H9 (cell line): Measurements from ENCODE around the gene KAT6B. TPM values are rescaled to one million over a fixed set of nuclear protein-coding genes. Genes with fewer than 3 reads are reported as not detected.

Source experiments
- DNase-seq: peaks from one replicate; pipeline ENCODE4 v3.0.0-alpha.2; 2017
- H2AFZ ChIP-seq: one replicate; pipeline ENCODE4 v1.6.1; 2013; ENCODE audit warnings: mild to moderate bottlenecking, low read length, control low read depth, moderate library complexity
- H2AK5ac ChIP-seq: 2 replicates; pipeline ENCODE4 v1.6.1; 2013; ENCODE audit warnings: low read length, control low read depth, mixed read lengths; ENCODE audit not compliant: insufficient read length
- H2BK120ac ChIP-seq: one replicate; pipeline ENCODE4 v1.6.1; 2013; ENCODE audit warnings: low read depth, mild to moderate bottlenecking, low read length, control low read depth, inconsistent platforms; ENCODE audit not compliant: poor library complexity, severe bottlenecking
- H2BK12ac ChIP-seq: 2 replicates; pipeline ENCODE4 v1.6.1; 2013; ENCODE audit warnings: low read length, control low read depth, mixed read lengths, low read depth; ENCODE audit not compliant: insufficient read length
- H2BK15ac ChIP-seq: 2 replicates; pipeline ENCODE4 v1.6.1; 2013; ENCODE audit warnings: low read depth, low read length, control low read depth
- H2BK20ac ChIP-seq: one replicate; pipeline ENCODE4 v1.6.1; 2013; ENCODE audit warnings: low read depth, mild to moderate bottlenecking, low read length, control low read depth, inconsistent platforms; ENCODE audit not compliant: poor library complexity, severe bottlenecking
- H2BK5ac ChIP-seq: 2 replicates; pipeline ENCODE4 v1.6.1; 2013; ENCODE audit warnings: low read length, control low read depth, mixed read lengths; ENCODE audit not compliant: insufficient read length
- H3K14ac ChIP-seq: 2 replicates; pipeline ENCODE4 v1.6.1; 2013; ENCODE audit warnings: low read length, control low read depth; ENCODE audit not compliant: insufficient read depth
- H3K18ac ChIP-seq: 2 replicates; pipeline ENCODE4 v1.6.1; 2013; ENCODE audit warnings: low read depth, mild to moderate bottlenecking, mixed read lengths, low read length, control low read depth; ENCODE audit not compliant: insufficient read length
- H3K23ac ChIP-seq: 2 replicates; pipeline ENCODE4 v1.6.1; 2013; ENCODE audit warnings: low read length, control low read depth, mixed read lengths, low read depth; ENCODE audit not compliant: insufficient read length
- H3K23me2 ChIP-seq: 2 replicates; pipeline ENCODE4 v1.6.1; 2013; ENCODE audit warnings: low read depth, mild to moderate bottlenecking, mixed read lengths, low read length, control low read depth; ENCODE audit not compliant: insufficient read length, poor library complexity, severe bottlenecking
- H3K27ac ChIP-seq: 2 replicates; pipeline ENCODE4 v1.5.1; 2013; ENCODE audit warnings: low read length, control low read depth, mixed read lengths, low read depth; ENCODE audit not compliant: insufficient read length
- H3K27me3 ChIP-seq: 2 replicates; pipeline ENCODE4 v1.6.1; 2013; ENCODE audit warnings: low read length, control low read depth, inconsistent platforms; ENCODE audit not compliant: insufficient read depth
- H3K4ac ChIP-seq: 2 replicates; pipeline ENCODE4 v1.6.1; 2013; ENCODE audit warnings: low read depth, mild to moderate bottlenecking, control low read depth, inconsistent platforms, low read length, moderate library complexity
- H3K4me1 ChIP-seq: 2 replicates; pipeline ENCODE4 v1.6.1; 2013; ENCODE audit warnings: low read length, control low read depth, inconsistent platforms; ENCODE audit not compliant: insufficient read depth
- H3K4me2 ChIP-seq: 2 replicates; pipeline ENCODE4 v1.6.1; 2013; ENCODE audit warnings: low read length, control low read depth, mixed read lengths; ENCODE audit not compliant: insufficient read length, insufficient read depth
- H3K56ac ChIP-seq: 2 replicates; pipeline ENCODE4 v1.6.1; 2013; ENCODE audit warnings: low read depth, mild to moderate bottlenecking, mixed read lengths, low read length, control low read depth; ENCODE audit not compliant: insufficient read length
- H3K79me1 ChIP-seq: 2 replicates; pipeline ENCODE4 v1.6.1; 2013; ENCODE audit warnings: low read depth, mild to moderate bottlenecking, moderate library complexity, low read length, control low read depth, inconsistent platforms; ENCODE audit not compliant: insufficient read depth, poor library complexity, severe bottlenecking
- H3K79me2 ChIP-seq: 2 replicates; pipeline ENCODE4 v1.6.1; 2013; ENCODE audit warnings: low read length, control low read depth, inconsistent platforms; ENCODE audit not compliant: insufficient read depth
- H3K9ac ChIP-seq: 2 replicates; pipeline ENCODE4 v1.6.1; 2013; ENCODE audit warnings: low read length, control low read depth, mixed read lengths; ENCODE audit not compliant: insufficient read length; ENCODE audit errors: extremely low read depth
- H3K9me3 ChIP-seq: one replicate; pipeline ENCODE4 v1.6.1; 2013; ENCODE audit warnings: low read depth, low read length, inconsistent platforms; ENCODE audit not compliant: control insufficient read depth
- H3T11ph ChIP-seq: one replicate; pipeline ENCODE4 v1.6.1; 2013; ENCODE audit warnings: mild to moderate bottlenecking, low read length, control low read depth, inconsistent platforms
- H4K20me1 ChIP-seq: one replicate; pipeline ENCODE4 v1.6.1; 2013; ENCODE audit not compliant: control insufficient read depth, insufficient read length, insufficient read depth
- H4K5ac ChIP-seq: 2 replicates; pipeline ENCODE4 v1.6.1; 2013; ENCODE audit warnings: low read depth, mild to moderate bottlenecking, mixed read lengths, low read length, control low read depth; ENCODE audit not compliant: insufficient read length
- H4K8ac ChIP-seq: replicated peaks from 2 replicates; pipeline ENCODE4 v1.6.1; 2013; ENCODE audit warnings: low read length, control low read depth, mixed read lengths, low read depth; ENCODE audit not compliant: insufficient read length
- H4K91ac ChIP-seq: 2 replicates; pipeline ENCODE4 v1.6.1; 2013; ENCODE audit warnings: low read depth, mild to moderate bottlenecking, moderate library complexity, mixed read lengths, low read length, control low read depth; ENCODE audit not compliant: insufficient read length
- H3K27ac Mint-ChIP-seq, 3 experiments: 2 replicates in 2 of 3; 3 replicates in 1 of 3; pipeline ENCODE4 v1.8.0; 2020 to 2021; ENCODE audit warnings: mixed read lengths in 3 of 3, mild to moderate bottlenecking in 1 of 3, moderate library complexity in 1 of 3
- H3K27me3 Mint-ChIP-seq: 2 replicates; pipeline ENCODE4 v1.8.0; 2021; ENCODE audit warnings: low read depth, mild to moderate bottlenecking, moderate library complexity, mixed read lengths
- H3K36me3 Mint-ChIP-seq, 3 experiments: 2 replicates in 2 of 3; 3 replicates in 1 of 3; pipeline ENCODE4 v1.8.0; 2020 to 2021; ENCODE audit warnings: low read depth in 3 of 3, mixed read lengths in 3 of 3; ENCODE audit not compliant: insufficient read depth in 1 of 3
- H3K4me1 Mint-ChIP-seq, 2 experiments: 2 replicates each; pipeline ENCODE4 v1.8.0; 2020; ENCODE audit warnings: mixed read lengths in 2 of 2
- H3K4me3 Mint-ChIP-seq, 2 experiments: 2 replicates in 1 of 2; 3 replicates in 1 of 2; pipeline ENCODE4 v1.8.0; 2020 to 2021; ENCODE audit warnings: mild to moderate bottlenecking in 2 of 2, mixed read lengths in 2 of 2, moderate library complexity in 1 of 2
- H3K9me3 Mint-ChIP-seq, 2 experiments: 2 replicates in 1 of 2; 3 replicates in 1 of 2; pipeline ENCODE4 v1.8.0; 2020; ENCODE audit warnings: mild to moderate bottlenecking in 2 of 2, mixed read lengths in 2 of 2, moderate library complexity in 1 of 2
- WGBS: extraction: QIAGEN DNeasy Blood & Tissue Kit; methylation state at CpG from one replicate; pipeline ENCODE4 v1.1.7; 2013; ENCODE audit warnings: missing lambda C conversion rate, low lambda C conversion rate, mixed read lengths; ENCODE audit not compliant: insufficient read length; ENCODE audit errors: extremely low coverage; 5-methylcytosine and 5-hydroxymethylcytosine counted together
- total RNA-seq: library from RNA; stranded (reverse); gene quantifications from 2 replicates; pipeline ENCODE4 v1.2.1, GENCODE V29; 2021
- TF ChIP-seq, protein P1 (sequence below): fragments of 200-600 bp; sonication (generic); conservative IDR thresholded peaks from 3 replicates; pipeline ENCODE4 v1.8.0; 2021; ENCODE audit warnings: antibody characterized with exemption, mild to moderate bottlenecking

Gene KAT6B
- total RNA-seq, 1 experiment from 2014 or later = 34.2 TPM

DNA sequence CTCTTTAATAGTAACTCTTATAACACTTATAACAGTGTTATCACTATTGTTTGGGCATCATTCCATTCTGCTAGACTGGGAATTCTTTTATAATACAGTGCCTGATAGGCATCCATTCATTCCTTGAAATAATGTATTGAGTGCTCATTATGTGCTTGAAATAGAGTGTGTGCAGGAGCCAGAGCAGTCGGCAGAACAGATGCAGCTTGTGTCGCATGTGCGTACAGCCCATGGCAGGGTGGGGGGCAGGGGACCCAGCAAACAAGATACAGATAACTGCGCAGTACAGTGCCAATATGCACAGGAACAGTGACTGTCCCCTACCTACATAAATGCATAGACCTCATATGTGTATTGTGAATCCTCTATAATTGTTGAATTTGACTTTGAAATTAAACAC, 99.3 kb downstream of the KAT6B start:
- Histone ChIP-seq H3K27ac (no peak overlapping the region), H3K9me3 (no peaks in the 10 kb centered on the region), H3K23me2 (no peaks in the 10 kb centered on the region), H3K9ac (no peak overlapping the region), H3K56ac (no peak overlapping the region), H3K14ac (no peak overlapping the region), H3K79me1 (no peaks in the 10 kb centered on the region), H4K8ac (no peak overlapping the region), H2BK120ac (no peak overlapping the region), H2BK15ac (no peak overlapping the region), H4K91ac (no peak overlapping the region), H3K4me2 (no peak overlapping the region), H3K27me3 (no peaks in the 10 kb centered on the region), H3K4me1 (peaks cover 11% of the 10 kb centered on the region; the same call in 1 of the 2 replicates), H2BK12ac (no peak overlapping the region), H3T11ph (no peak overlapping the region), H3K79me2 (peaks cover 1% of the 10 kb centered on the region; the same call in 1 of the 2 replicates), H4K5ac (no peak overlapping the region), H2BK20ac (no peak overlapping the region), H2AFZ (no peak overlapping the region), H2BK5ac (no peak overlapping the region), H3K18ac (no peak overlapping the region), H3K4ac (no peak overlapping the region), H3K23ac (no peak overlapping the region), H4K20me1 (no peaks in the 10 kb centered on the region), H2AK5ac (no peak overlapping the region)
- H3K27me3 Mint-ChIP-seq = no peaks in the 10 kb centered on the region
- H3K4me3 Mint-ChIP-seq = no peak overlapping the region
- no peaks in the 10 kb centered on the region for H3K9me3 Mint-ChIP-seq
- no CpG with 5 or more reads among the region's 4 CpGs for WGBS
- TF ChIP-seq, protein P1, sequence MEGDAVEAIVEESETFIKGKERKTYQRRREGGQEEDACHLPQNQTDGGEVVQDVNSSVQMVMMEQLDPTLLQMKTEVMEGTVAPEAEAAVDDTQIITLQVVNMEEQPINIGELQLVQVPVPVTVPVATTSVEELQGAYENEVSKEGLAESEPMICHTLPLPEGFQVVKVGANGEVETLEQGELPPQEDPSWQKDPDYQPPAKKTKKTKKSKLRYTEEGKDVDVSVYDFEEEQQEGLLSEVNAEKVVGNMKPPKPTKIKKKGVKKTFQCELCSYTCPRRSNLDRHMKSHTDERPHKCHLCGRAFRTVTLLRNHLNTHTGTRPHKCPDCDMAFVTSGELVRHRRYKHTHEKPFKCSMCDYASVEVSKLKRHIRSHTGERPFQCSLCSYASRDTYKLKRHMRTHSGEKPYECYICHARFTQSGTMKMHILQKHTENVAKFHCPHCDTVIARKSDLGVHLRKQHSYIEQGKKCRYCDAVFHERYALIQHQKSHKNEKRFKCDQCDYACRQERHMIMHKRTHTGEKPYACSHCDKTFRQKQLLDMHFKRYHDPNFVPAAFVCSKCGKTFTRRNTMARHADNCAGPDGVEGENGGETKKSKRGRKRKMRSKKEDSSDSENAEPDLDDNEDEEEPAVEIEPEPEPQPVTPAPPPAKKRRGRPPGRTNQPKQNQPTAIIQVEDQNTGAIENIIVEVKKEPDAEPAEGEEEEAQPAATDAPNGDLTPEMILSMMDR = no peak
- DNase-seq = no peak
- no peaks in the 10 kb centered on the region for H3K36me3 Mint-ChIP-seq
- peaks cover 29 to 34% of the 10 kb centered on the region in 2 experiments for H3K4me1 Mint-ChIP-seq
- no peak overlapping the region for H3K27ac Mint-ChIP-seq
